NCI-H226 (cell line): ENCODE results near the gene MAPK13.
"Not testable (repeated sequence)": the region's sequence is repeated elsewhere in the genome, so short reads cannot be mapped to it uniquely, and the experiment has no call there.

ENCODE experiments used
- DNase-seq: peaks from one replicate; pipeline ENCODE4 v3.0.0-alpha.2; 2015

The MAPK13 gene

GRCh38 chr6:36115412-36115811 is 14.9 kb upstream of the MAPK13 start:
- DNase-seq = no peak

GRCh38 chr6:36116066-36116864 is 14.0 kb upstream of the MAPK13 start:
- DNase-seq = no peak

- DNase-seq = no peak
These were observed 13.4 kb upstream of the MAPK13 start for GRCh38 chr6:36116943-36117342.

GRCh38 chr6:36117658-36118549 is 12.4 kb upstream of the MAPK13 start:
- no peak for DNase-seq

GRCh38 chr6:36118550-36119107 is 11.7 kb upstream of the MAPK13 start:
- DNase-seq = no peak

- no peak for DNase-seq
These were observed 11.1 kb upstream of the MAPK13 start for GRCh38 chr6:36119209-36119608.

GRCh38 chr6:36120018-36120417 is 10.3 kb upstream of the MAPK13 start:
- no peak for DNase-seq

- DNase-seq = no peak
These were observed 9.8 kb upstream of the MAPK13 start for GRCh38 chr6:36120539-36120938.

- no peak for DNase-seq
These were observed 9.1 kb upstream of the MAPK13 start for GRCh38 chr6:36120979-36121786.

GRCh38 chr6:36121787-36122494 is 8.4 kb upstream of the MAPK13 start:
- DNase-seq = no peak

GRCh38 chr6:36122495-36123269 is 7.6 kb upstream of the MAPK13 start:
- no peak for DNase-seq

- peak; percentile 59 for DNase-seq
These were observed 6.8 kb upstream of the MAPK13 start for GRCh38 chr6:36123270-36124139.

- DNase-seq = not testable (repeated sequence)
These were observed 6.0 kb upstream of the MAPK13 start for GRCh38 chr6:36124346-36124745.

GRCh38 chr6:36124881-36125280 is 5.4 kb upstream of the MAPK13 start:
- no peak for DNase-seq

GRCh38 chr6:36125575-36125974 is 4.7 kb upstream of the MAPK13 start:
- no peak for DNase-seq

- DNase-seq = no peak
These were observed 4.2 kb upstream of the MAPK13 start for GRCh38 chr6:36126121-36126520.

GRCh38 chr6:36126553-36127458 is 3.5 kb upstream of the MAPK13 start:
- DNase-seq = peak; percentile 76

- DNase-seq = peak; percentile 91
These were observed 2.8 kb upstream of the MAPK13 start for GRCh38 chr6:36127462-36128016.

GRCh38 chr6:36128073-36128472 is 2.2 kb upstream of the MAPK13 start:
- no peak for DNase-seq
